Activated T-cell treated with anti-CD3 and anti-CD28 coated beads, Interleukin-2, amount 50 U/mL, for 72 hours (primary cell): ENCODE data around the gene GIMAP2. TPM values are rescaled to one million over a fixed set of nuclear protein-coding genes. Genes with fewer than 3 reads are reported as not detected.
A peak's percentile ranks its signal among the peaks of the same experiment; 100 is the strongest.
"Not testable (repeated sequence)": the region's sequence is repeated elsewhere in the genome, so short reads cannot be mapped to it uniquely, and the experiment has no call there.

Source experiments
- ATAC-seq, 2 donors: fragments of 150-1000 bp; cut with Tn5 transposase; replicated peaks in 1 of 2; 2 replicates each; pipeline ENCODE4 v1.10.0; 2021; ENCODE audit warnings: moderate library complexity in 2 of 2, mild to moderate bottlenecking in 1 of 2
- DNase-seq, 2 donors: peaks; one replicate each; pipeline ENCODE4 v3.0.0; 2021 to 2022; ENCODE audit warnings: mixed read lengths in 1 of 2
- H3K27ac Mint-ChIP-seq: one replicate; pipeline ENCODE4 v1.8.0; 2022; ENCODE audit warnings: mild to moderate bottlenecking, moderate library complexity, mixed read lengths
- H3K27me3 Mint-ChIP-seq: one replicate; pipeline ENCODE4 v1.8.0; 2022; ENCODE audit warnings: low read depth, mixed read lengths
- H3K36me3 Mint-ChIP-seq, 2 donors: one replicate each; pipeline ENCODE4 v1.8.0; 2022; ENCODE audit warnings: mixed read lengths in 2 of 2, mild to moderate bottlenecking in 1 of 2; ENCODE audit not compliant: insufficient read depth in 2 of 2
- H3K4me1 Mint-ChIP-seq: one replicate; pipeline ENCODE4 v1.8.0; 2022; ENCODE audit warnings: low read depth, mixed read lengths
- H3K4me3 Mint-ChIP-seq, 2 donors: one replicate each; pipeline ENCODE4 v1.8.0; 2022; ENCODE audit warnings: mild to moderate bottlenecking in 2 of 2, mixed read lengths in 2 of 2, moderate library complexity in 2 of 2
- H3K9me3 Mint-ChIP-seq, 2 donors: one replicate each; pipeline ENCODE4 v1.8.0; 2022; ENCODE audit warnings: mixed read lengths in 2 of 2
- total RNA-seq, 2 donors: library from RNA; stranded (reverse); gene quantifications; one replicate each; pipeline ENCODE4 v1.2.3, GENCODE V29; 2022

GIMAP2 gene
- total RNA-seq: 10 to 100 TPM; 47.8 to 59.4 TPM

DNA sequence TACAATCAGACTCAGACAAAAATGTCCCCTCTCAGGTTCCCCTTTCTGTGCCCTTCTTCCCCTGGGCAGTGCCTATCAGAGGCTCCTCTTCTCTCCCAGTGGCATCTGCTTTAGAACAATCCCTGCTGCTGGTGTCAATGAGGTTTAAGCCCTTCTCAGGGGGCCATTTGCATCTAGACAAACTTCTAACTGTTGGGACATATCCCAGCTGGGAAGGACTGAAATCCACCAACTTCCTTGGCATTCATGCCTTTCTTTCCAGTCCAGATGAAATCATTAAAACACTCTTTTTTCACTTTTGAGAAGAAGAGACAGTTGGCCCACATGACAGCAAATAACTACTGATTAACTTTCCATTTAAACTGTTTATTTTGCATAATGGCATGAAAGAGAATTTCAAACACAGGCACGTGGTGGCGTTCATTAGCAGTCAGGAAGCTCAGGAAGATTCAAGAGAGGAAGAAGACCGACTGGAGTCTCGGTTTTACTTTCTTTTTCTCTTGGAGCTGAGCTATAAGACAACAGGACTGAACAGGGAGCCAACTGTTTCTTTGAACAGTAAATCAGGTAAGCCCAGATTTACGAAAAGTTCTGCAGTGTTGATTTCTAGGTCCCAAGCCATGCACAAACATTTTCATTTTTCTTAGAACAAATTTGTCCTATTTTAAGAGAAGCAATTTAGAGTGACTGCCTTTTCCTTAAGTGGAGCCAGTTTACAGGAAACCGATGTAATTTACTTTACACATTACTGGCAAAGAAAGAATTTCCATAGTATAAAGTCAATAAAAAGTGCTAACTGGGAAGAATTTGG is at the start of gene GIMAP2:
GIMAP2 (plus strand) TSS at position 488 of the 811 bp plus-strand sequence. CDS start 1,354 bp downstream, outside the sequence.
- Mint-ChIP-seq H3K27ac (peak within 1 kb of the TSS; percentile 89), H3K9me3 (peaks cover 12 to 15% of the 10 kb centered on the region in 2 donors), H3K27me3 (no peaks in the 10 kb centered on the region), H3K4me3 (peak within 1 kb of the TSS; percentile 94 to 96), H3K36me3 (peaks cover 45 to 68% of the 10 kb centered on the region in 2 donors), H3K4me1 (peaks cover 81% of the 10 kb centered on the region)
- ATAC-seq (peak; percentile 81 to 84), DNase-seq (peak in 1 of 2 donors; percentile 29)

DNA sequence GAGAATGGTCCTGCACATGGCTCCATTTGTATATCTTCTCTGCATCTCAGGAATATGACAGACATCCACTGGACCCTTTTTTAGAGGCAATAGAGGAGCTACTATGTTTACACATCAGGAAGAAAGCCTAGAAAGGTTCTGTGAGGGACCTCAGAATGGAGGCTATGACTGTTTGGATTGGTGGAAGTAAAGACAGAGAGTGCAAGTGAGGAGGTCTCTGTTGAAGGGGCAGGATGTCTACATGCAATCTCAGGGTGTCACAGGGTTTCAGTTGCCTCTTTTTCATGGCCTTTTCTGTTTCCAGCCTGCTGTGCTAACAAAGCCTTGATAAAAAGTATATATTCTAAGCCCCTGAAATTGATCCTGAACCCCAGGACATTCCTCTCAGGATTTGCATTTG is 43.7 kb upstream of the GIMAP2 start:
- ATAC-seq (peak in 1 of 2 donors; percentile 33), DNase-seq (no peak)
- peaks cover 28 to 30% of the 10 kb centered on the region in 2 donors for H3K9me3 Mint-ChIP-seq
- no peak overlapping the region for H3K4me3 Mint-ChIP-seq
- H3K27ac Mint-ChIP-seq: no peak overlapping the region
- peaks cover 30 to 51% of the 10 kb centered on the region in 2 donors for H3K36me3 Mint-ChIP-seq
- peaks cover 41% of the 10 kb centered on the region for H3K4me1 Mint-ChIP-seq
- H3K27me3 Mint-ChIP-seq: no peaks in the 10 kb centered on the region

DNA sequence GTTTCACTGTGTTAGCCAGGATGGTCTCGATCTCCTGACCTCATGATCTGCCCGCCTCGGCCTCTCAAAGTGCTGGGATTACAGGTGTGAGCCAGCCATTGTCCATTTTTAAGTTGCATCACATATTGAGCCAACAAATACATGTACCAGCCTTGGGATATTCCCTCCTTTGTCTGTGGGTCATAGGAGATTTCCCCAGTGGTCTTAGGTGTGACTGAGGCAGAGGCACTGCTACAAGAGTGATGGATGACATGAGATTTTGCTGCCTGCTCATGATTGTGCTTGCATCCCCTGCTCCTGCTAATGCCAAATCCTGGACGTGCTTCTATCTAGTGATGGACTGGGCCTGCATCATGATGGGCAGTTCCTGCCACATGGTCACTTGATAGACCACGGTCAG is 42.6 kb upstream of the GIMAP2 start:
- Mint-ChIP-seq H3K27me3 (no peaks in the 10 kb centered on the region), H3K9me3 (peaks cover 23 to 24% of the 10 kb centered on the region in 2 donors), H3K4me1 (peaks cover 44% of the 10 kb centered on the region), H3K4me3 (no peak overlapping the region), H3K36me3 (peaks cover 24 to 46% of the 10 kb centered on the region in 2 donors), H3K27ac (no peak overlapping the region)
- no peak for ATAC-seq
- DNase-seq: no peak

DNA sequence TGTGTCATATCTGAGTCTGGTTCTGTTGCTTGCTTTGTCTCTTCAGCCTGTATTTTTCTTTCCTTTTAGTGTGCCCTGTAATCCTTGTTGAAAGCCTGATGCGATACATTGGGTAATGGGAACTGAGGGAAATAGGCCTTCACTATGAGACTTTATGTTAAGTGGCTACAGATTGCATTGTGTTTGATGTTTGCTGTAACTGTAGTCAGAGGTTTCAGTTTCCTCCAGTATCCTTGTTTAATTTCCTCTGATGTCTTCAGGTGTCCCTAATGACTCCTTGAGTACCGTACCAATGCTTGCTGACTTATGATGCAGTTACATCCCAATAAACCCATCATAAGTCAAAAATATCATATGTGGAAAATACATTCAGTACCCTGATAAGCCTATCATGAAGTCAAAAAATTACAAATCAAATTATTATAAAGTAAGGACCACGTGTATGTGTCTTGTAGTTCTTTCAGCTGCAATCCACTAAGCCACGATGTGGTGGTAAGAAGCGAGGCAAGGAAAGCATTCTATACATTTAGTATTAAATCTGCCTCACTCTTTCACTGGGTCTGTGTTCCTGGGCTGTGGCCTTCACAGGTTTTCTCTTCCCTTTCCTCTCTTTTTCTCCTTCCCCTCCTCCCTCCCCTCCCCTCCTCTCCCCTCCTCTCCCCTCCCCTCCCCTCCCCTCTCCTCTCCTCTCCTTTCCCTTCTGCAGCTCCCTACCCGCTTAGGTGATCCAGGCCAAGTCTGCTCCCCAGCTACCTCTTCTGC is 40.1 kb upstream of the GIMAP2 start:
- H3K4me1 Mint-ChIP-seq: peaks cover 57% of the 10 kb centered on the region
- peak overlapping the region; percentile 73 for H3K27ac Mint-ChIP-seq
- DNase-seq (no peak), ATAC-seq (no peak)
- H3K9me3 Mint-ChIP-seq: peaks cover 14 to 23% of the 10 kb centered on the region in 2 donors
- no peaks in the 10 kb centered on the region for H3K27me3 Mint-ChIP-seq
- peak overlapping the region; percentile 8 to 25 for H3K4me3 Mint-ChIP-seq
- peaks cover 17 to 41% of the 10 kb centered on the region in 2 donors for H3K36me3 Mint-ChIP-seq

DNA sequence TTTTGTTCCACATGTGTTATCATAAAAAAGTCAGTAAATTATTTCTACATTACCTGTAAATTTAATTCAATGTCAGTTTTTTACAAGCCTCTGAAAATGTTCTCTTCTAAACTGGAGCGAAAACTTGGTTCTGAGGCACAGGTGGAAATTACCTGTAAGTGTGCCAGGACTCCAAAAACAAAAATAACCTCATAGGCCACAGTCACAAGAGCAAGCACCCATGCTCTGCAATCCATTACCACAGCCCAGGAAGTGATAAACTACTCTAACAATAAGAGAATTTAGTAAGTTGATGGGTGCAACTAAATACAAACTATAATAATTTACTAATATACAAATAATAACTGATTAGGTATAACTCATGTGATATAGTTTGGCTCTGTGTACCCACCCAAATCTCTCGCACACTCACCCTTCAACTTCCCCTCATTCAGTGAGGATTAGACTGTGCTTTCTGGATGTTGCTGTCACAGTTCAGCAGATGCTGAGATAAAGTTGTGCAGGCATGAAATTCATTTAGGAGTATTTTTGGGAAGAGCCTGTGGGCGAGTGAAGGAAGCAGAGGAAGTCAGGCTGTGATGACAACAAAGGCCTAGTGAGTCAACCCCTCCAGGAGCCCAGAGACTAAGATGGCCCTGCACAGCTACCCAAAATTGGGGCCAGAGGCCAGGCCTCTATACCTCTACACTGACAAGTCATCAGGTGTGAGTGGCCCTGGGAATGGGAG is 37.0 kb upstream of the GIMAP2 start:
- H3K36me3 Mint-ChIP-seq: peaks cover 23 to 50% of the 10 kb centered on the region in 2 donors
- H3K9me3 Mint-ChIP-seq: peaks cover 24 to 28% of the 10 kb centered on the region in 2 donors

DNA sequence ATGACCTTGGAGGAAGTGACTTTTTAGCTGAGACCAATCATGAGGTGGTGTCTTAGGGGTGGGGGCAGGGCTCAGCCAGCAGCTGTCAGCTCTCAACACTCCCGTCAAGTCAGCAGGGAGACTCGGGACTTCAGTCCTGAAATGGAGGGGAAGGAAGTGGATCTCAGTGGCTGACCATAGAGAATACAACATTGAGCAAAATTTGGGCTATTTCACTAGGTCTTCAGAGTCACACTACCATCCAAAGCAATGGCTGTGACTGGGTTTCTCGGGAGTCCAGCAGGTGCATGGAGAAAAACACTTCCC is 36.5 kb upstream of the GIMAP2 start:
- Mint-ChIP-seq H3K27ac (no peak overlapping the region), H3K27me3 (no peaks in the 10 kb centered on the region), H3K36me3 (peaks cover 25 to 47% of the 10 kb centered on the region in 2 donors), H3K4me1 (peaks cover 38% of the 10 kb centered on the region), H3K9me3 (peaks cover 26 to 28% of the 10 kb centered on the region in 2 donors), H3K4me3 (no peak overlapping the region)
- DNase-seq (no peak), ATAC-seq (no peak)

More for the DNA sequence above, 37.0 kb upstream of the GIMAP2 start:
- Mint-ChIP-seq H3K4me1 (peaks cover 43% of the 10 kb centered on the region), H3K4me3 (no peak overlapping the region), H3K27ac (no peak overlapping the region), H3K27me3 (no peaks in the 10 kb centered on the region)
- ATAC-seq: no peak
- DNase-seq: no peak

DNA sequence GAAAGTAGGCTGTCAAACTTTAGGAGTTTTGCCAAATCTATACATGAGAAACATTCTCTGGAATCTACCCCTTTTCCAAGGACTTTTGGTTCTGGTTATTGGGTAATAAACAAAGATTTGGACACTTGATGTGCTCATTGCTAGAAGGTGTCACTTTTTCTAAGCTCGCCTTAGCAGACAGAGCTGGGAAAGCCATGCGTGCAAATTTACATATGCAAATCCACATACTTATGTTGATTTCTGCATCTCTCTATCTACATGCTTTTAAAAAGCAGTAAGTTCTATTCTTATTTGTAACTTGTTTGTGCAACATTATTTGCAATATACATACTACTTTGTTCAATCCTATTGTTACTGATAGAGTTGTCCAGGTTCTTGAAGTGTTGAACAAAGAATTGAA is 30.8 kb upstream of the GIMAP2 start:
- ATAC-seq (no peak), DNase-seq (no peak)
- peaks cover 11 to 21% of the 10 kb centered on the region in 2 donors for H3K9me3 Mint-ChIP-seq
- no peaks in the 10 kb centered on the region for H3K4me1 Mint-ChIP-seq
- no peaks in the 10 kb centered on the region for H3K27me3 Mint-ChIP-seq
- no peak overlapping the region for H3K27ac Mint-ChIP-seq
- H3K4me3 Mint-ChIP-seq: no peak overlapping the region
- H3K36me3 Mint-ChIP-seq: peaks cover 17 to 27% of the 10 kb centered on the region in 2 donors

DNA sequence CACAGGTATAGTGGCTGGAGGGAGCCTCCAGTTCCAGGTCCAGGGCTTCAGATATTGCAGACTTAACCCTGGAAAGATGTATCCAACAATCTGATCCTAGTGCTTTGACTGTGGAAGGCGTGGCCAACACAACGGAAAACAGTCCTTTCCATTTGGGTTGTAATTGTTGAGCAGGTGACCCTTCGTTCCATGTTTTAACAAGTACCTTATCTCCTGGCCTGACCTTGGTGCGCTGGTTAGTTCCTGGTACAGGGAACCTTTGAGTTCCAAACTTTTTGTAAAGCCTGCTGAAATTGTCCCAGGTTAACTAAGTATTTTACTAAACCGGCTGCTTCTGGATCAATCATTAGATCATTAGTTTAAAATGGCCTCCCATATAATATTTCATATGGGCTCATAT is 29.5 kb upstream of the GIMAP2 start:
- DNase-seq (no peak), ATAC-seq (no peak)
- no peak overlapping the region for H3K27ac Mint-ChIP-seq
- H3K9me3 Mint-ChIP-seq: peaks cover 13 to 16% of the 10 kb centered on the region in 2 donors
- no peaks in the 10 kb centered on the region for H3K27me3 Mint-ChIP-seq
- H3K4me3 Mint-ChIP-seq: no peak overlapping the region
- peaks cover 5% of the 10 kb centered on the region for H3K4me1 Mint-ChIP-seq
- H3K36me3 Mint-ChIP-seq: peaks cover 11 to 25% of the 10 kb centered on the region in 2 donors

DNA sequence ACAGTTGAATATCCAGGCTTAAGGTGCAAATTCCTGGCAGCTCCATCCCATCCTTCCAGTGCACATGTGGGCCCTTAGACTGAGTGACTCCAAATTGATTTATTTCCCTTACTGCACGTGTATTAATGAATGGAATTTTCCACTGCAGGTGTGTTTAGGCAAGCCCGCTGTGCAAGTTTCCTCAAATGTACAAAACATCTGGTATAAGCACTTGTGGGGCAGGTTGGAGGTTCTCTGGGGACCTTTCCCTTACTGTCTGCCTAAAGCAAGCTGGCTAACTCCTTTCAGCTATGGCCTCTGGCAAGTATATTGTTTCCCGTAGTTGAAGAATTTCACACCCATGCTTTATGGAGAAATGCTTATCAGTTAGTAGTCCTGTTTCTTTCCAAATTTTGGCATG is 28.0 kb upstream of the GIMAP2 start:
- Mint-ChIP-seq H3K4me3 (no peak overlapping the region), H3K9me3 (peaks cover 5 to 9% of the 10 kb centered on the region in 2 donors), H3K27ac (no peak overlapping the region), H3K27me3 (no peaks in the 10 kb centered on the region), H3K4me1 (peaks cover 19% of the 10 kb centered on the region), H3K36me3 (peaks cover 7 to 12% of the 10 kb centered on the region in 2 donors)
- ATAC-seq (no peak), DNase-seq (no peak)

DNA sequence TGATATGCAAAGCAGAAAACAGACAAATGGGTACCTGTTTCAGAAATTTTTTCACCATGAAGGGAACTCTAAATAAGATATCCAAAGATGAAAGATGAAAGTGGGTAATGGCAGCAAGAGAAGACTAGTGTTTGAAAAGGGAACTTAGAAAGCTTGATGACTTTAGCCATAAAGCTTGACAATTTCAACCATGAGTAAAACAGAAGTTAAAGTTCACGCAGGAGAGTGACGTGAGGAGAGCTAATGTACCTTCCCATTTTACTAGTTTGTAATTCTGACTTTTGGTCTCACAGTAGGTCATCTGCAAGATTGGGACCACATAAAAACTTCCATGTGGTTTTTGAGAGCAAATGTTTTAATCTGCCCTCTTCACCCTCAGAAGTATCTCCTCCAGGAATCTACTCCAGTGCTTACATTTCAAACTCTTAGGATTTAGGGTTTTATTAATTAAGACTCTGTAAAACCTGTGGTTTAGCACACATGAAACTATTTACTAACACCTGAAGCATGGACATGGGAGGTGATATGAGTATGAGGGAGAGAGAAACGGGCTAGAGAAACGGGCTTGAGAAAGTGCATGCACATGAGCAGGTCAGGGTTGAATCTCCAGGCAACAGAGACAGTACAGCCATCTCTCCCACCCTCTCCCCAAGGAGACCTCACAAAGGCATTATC is 24.4 kb upstream of the GIMAP2 start:
- no peak for ATAC-seq
- no peaks in the 10 kb centered on the region for H3K27me3 Mint-ChIP-seq
- peak overlapping the region; percentile 66 for H3K27ac Mint-ChIP-seq
- peaks cover 54% of the 10 kb centered on the region for H3K4me1 Mint-ChIP-seq
- H3K9me3 Mint-ChIP-seq: peaks cover 5 to 7% of the 10 kb centered on the region in 2 donors
- H3K36me3 Mint-ChIP-seq: peaks cover 9 to 11% of the 10 kb centered on the region in 2 donors
- DNase-seq: no peak
- H3K4me3 Mint-ChIP-seq: peak overlapping the region in 1 of 2 donors; percentile 22

DNA sequence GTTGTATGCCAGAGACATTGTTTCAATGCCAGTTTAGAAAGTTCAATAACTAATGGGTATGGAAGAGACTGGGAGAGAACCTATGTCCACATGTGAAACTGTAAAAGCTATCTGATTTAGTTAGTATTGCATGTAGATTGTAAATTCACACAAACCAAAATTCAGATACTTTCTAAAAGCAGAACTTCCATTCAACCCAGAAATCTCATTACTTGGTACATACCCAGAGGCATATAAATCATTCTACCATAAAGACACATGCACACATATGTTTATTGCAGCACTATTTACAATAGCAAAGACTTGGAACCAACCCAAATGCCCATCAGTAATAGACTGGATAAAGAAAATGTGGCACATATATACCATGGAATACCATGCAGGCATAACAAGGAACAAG is 22.7 kb upstream of the GIMAP2 start:
- not testable (repeated sequence) for ATAC-seq, H3K27me3 Mint-ChIP-seq, H3K9me3 Mint-ChIP-seq, DNase-seq
- H3K4me3 Mint-ChIP-seq: peak overlapping the region; percentile 53 to 66
- peak overlapping the region; percentile 63 for H3K27ac Mint-ChIP-seq
- H3K4me1 Mint-ChIP-seq: peaks cover 71% of the 10 kb centered on the region
- peaks cover 7 to 13% of the 10 kb centered on the region in 2 donors for H3K36me3 Mint-ChIP-seq

DNA sequence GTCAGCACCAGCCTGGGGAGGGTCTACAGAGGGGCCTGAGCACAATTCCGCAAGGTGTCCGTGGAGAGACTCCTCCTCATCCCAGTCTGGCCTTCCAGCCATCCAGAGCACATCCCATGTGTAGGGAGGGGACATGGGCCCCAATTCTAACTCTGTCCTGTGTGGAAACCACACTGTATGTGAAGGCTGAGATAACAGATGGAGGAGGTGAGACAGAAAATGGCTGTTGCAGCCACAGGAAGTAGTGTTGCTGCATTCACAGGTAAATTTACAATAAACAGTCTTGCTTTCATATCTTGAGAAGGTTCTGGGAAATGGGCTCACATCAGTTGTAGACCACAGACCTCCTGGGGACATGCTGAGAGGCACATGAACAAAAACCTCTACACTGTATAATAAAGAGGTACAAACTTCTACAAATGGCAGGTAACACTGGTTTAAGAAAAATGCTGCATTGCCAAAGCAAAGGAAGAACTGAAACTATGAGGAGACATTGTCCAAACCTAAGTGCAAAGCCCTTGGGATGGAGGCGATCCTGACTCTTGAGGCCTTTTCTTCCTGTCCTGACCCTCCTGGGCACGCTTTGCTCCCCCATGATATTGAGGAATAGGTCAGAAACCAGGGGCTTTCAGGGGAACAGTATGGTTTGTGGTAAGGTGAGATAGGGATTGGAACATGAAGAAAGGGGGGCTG is 21.6 kb upstream of the GIMAP2 start:
- Mint-ChIP-seq H3K36me3 (peaks cover 5 to 11% of the 10 kb centered on the region in 2 donors), H3K27ac (peak overlapping the region; percentile 96), H3K4me1 (peaks cover 82% of the 10 kb centered on the region), H3K9me3 (peaks cover 2 to 4% of the 10 kb centered on the region in 2 donors), H3K4me3 (peak overlapping the region; percentile 66 to 69), H3K27me3 (no peaks in the 10 kb centered on the region)
- DNase-seq (peak; percentile 31 to 46), ATAC-seq (peak; percentile 26 to 32)
